K562 (cell line): Measurements from ENCODE around the gene HECW1. TPM values are rescaled to one million over a fixed set of nuclear protein-coding genes. Genes with fewer than 3 reads are reported as not detected.
A peak's percentile ranks its signal among the peaks of the same experiment; 100 is the strongest.

Source experiments
- ETV6 ChIP-seq, 3 experiments: fragments of 150-350 bp in 1 of 3; sonication (generic) in 1 of 3; formaldehyde crosslinking in 1 of 3; IDR thresholded peaks; 2 replicates each; pipeline versions ENCODE4 v1.6.1 to v1.8.0; 2014 to 2022; ENCODE audit warnings: borderline replicate concordance in 2 of 3, low read depth in 2 of 3, antibody characterized with exemption in 1 of 3, low read length in 1 of 3, mild to moderate bottlenecking in 1 of 3, missing genetic modification reagents in 1 of 3
- FOXJ3 ChIP-seq: sonication (generic); formaldehyde crosslinking; IDR thresholded peaks from 2 replicates; pipeline ENCODE4 v1.4.0; 2020; ENCODE audit warnings: mild to moderate bottlenecking, missing genetic modification reagents
- LARP7 ChIP-seq: fragments of 450-650 bp; IDR thresholded peaks from 2 replicates; pipeline ENCODE4 v1.6.1; 2016
- RCOR1 ChIP-seq, 2 experiments: IDR thresholded peaks; 2 replicates each; pipeline ENCODE4 v1.6.1; 2012; ENCODE audit warnings: low read depth in 2 of 2, low read length in 2 of 2, borderline replicate concordance in 1 of 2, improper control_type of control experiment in 1 of 2
- SMC3 ChIP-seq: conservative IDR thresholded peaks from 2 replicates; pipeline ENCODE4 v1.6.1; 2011; ENCODE audit warnings: low read depth, low read length, improper control_type of control experiment; ENCODE audit not compliant: insufficient read depth
- ZEB2 ChIP-seq: fragments of 450-650 bp; IDR thresholded peaks from 2 replicates; pipeline ENCODE4 v1.6.1; 2016
- ZNF41 ChIP-seq: fragments of 250-450 bp; sonication (Bioruptor Pico); conservative IDR thresholded peaks from 2 replicates; pipeline ENCODE4 v1.4.0; 2020; ENCODE audit warnings: mild to moderate bottlenecking
- polyA plus RNA-seq, 8 experiments: library from polyadenylated mRNA; depleted of rRNA in 4 of 8; stranded (reverse) in 5 of 8; unstranded in 3 of 8; fragments of >200 nt; fragmentation: Nextera tagmentation in 2 of 8; fragmentation: Illumina TruSeq in 1 of 8; extraction: Ambion mirVana in 2 of 8; extraction: Trizol in 1 of 8; gene quantifications; 2 replicates each; pipeline versions ENCODE4 v1.2.1 to v1.2.3, GENCODE V29; 2011 to 2014; ENCODE audit warnings: inconsistent platforms in 1 of 8, missing spikeins in 1 of 8
- total RNA-seq, 7 experiments: library from RNA; depleted of rRNA in 6 of 7; stranded (reverse); fragments of >200 nt in 6 of 7; fragmentation: Illumina TruSeq in 2 of 7; extraction: Trizol in 2 of 7; gene quantifications; 2 replicates each; pipeline versions ENCODE4 v1.2.1 to v1.2.3, GENCODE V29; 2011 to 2021; ENCODE audit warnings: low replicate concordance in 1 of 7
- TF ChIP-seq, protein P1 (sequence below): fragments of 450-650 bp; IDR thresholded peaks from 2 replicates; pipeline ENCODE4 v1.6.1; 2016; ENCODE audit warnings: mild to moderate bottlenecking
- TF ChIP-seq, protein P2 (sequence below): IDR thresholded peaks from 2 replicates; pipeline ENCODE4 v1.6.1; 2011; ENCODE audit warnings: borderline replicate concordance, low read depth, mild to moderate bottlenecking, moderate library complexity, low read length; ENCODE audit not compliant: insufficient read depth, poor library complexity, severe bottlenecking
- TF ChIP-seq, protein P3 (sequence below): fragments of 450-650 bp; IDR thresholded peaks from 2 replicates; pipeline ENCODE4 v1.6.1; 2018; ENCODE audit not compliant: partially characterized antibody

Gene HECW1
- total and polyA plus RNA-seq, 9 of the 15 experiments (the other 6 are each of a cell fraction or from before 2014, with no cell fraction given) = 0.07 to 0.31 (median 0.13) TPM; not detected in 4

DNA sequence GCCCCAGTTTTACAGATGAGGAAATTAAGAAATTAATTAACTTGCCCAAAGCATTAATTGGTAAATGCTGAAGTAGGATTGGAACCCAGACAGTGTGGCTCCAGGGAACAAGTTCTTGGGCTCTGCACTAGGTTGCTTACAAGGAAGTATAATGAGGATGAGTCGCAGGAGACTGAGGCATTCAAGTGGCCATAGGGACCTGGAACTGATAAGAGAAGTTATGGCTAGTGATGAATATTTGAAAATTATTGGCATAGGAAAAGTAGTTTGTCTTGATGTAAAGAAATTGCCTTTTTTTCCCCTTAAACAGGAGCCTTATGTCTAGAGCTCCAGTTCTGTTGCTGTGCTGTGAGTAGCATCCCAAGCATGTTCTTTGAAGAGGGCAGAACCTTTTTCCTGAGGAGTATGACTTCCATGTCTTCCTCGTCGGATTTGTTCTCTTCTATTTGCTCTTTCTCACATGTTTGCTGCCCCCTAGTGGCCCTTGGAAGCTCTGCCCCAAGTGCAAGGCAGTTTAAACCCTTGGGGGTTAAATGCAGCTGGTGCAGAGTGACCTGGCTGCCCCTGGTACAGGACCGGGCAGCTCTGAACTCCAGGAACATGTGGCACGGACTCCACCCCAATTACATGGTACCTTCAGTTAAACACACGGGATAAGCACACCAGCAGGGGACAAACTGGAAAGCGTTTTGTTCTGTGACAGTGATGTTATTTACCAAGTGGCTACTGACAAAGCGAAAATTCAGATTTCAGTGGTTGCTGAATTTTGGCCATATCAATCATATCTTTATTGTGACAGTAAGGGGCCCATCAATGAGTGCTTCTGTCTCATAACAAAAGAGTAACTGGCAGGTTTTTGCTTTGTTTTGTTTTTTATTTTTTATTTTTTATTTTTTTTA, 148.8 kb downstream of the HECW1 start (continued):
- TF ChIP-seq, protein P1, sequence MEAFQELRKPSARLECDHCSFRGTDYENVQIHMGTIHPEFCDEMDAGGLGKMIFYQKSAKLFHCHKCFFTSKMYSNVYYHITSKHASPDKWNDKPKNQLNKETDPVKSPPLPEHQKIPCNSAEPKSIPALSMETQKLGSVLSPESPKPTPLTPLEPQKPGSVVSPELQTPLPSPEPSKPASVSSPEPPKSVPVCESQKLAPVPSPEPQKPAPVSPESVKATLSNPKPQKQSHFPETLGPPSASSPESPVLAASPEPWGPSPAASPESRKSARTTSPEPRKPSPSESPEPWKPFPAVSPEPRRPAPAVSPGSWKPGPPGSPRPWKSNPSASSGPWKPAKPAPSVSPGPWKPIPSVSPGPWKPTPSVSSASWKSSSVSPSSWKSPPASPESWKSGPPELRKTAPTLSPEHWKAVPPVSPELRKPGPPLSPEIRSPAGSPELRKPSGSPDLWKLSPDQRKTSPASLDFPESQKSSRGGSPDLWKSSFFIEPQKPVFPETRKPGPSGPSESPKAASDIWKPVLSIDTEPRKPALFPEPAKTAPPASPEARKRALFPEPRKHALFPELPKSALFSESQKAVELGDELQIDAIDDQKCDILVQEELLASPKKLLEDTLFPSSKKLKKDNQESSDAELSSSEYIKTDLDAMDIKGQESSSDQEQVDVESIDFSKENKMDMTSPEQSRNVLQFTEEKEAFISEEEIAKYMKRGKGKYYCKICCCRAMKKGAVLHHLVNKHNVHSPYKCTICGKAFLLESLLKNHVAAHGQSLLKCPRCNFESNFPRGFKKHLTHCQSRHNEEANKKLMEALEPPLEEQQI = 0 out of 2 replicates have a peak, but pooled peaks have one; percentile 21
- TF ChIP-seq, protein P2, sequence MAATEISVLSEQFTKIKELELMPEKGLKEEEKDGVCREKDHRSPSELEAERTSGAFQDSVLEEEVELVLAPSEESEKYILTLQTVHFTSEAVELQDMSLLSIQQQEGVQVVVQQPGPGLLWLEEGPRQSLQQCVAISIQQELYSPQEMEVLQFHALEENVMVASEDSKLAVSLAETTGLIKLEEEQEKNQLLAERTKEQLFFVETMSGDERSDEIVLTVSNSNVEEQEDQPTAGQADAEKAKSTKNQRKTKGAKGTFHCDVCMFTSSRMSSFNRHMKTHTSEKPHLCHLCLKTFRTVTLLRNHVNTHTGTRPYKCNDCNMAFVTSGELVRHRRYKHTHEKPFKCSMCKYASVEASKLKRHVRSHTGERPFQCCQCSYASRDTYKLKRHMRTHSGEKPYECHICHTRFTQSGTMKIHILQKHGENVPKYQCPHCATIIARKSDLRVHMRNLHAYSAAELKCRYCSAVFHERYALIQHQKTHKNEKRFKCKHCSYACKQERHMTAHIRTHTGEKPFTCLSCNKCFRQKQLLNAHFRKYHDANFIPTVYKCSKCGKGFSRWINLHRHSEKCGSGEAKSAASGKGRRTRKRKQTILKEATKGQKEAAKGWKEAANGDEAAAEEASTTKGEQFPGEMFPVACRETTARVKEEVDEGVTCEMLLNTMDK = peak; percentile 29
- TF ChIP-seq ETV6 (IDR thresholded peaks at IDR 0.05; ENCODE audit: borderline replicate concordance in 1 of 2, low read depth in 2 of 2, low read length in 1 of 2) = no peak
- no peak for TF ChIP-seq ETV6 (CRISPR knock-in tag; IDR thresholded peaks at IDR 0.05; ENCODE audit: borderline replicate concordance)
- no peak for TF ChIP-seq FOXJ3 (CRISPR knock-in tag)
- TF ChIP-seq ZNF41 (CRISPR knock-in tag) = no peak
- no peak for TF ChIP-seq LARP7
- TF ChIP-seq RCOR1 (IDR thresholded peaks at IDR 0.05; ENCODE audit: borderline replicate concordance in 1 of 2, low read depth in 2 of 2, low read length in 2 of 2) = peak in 1 of 2 experiments; percentile 24; a peak in 1 of 4 replicates
- TF ChIP-seq, protein P3, sequence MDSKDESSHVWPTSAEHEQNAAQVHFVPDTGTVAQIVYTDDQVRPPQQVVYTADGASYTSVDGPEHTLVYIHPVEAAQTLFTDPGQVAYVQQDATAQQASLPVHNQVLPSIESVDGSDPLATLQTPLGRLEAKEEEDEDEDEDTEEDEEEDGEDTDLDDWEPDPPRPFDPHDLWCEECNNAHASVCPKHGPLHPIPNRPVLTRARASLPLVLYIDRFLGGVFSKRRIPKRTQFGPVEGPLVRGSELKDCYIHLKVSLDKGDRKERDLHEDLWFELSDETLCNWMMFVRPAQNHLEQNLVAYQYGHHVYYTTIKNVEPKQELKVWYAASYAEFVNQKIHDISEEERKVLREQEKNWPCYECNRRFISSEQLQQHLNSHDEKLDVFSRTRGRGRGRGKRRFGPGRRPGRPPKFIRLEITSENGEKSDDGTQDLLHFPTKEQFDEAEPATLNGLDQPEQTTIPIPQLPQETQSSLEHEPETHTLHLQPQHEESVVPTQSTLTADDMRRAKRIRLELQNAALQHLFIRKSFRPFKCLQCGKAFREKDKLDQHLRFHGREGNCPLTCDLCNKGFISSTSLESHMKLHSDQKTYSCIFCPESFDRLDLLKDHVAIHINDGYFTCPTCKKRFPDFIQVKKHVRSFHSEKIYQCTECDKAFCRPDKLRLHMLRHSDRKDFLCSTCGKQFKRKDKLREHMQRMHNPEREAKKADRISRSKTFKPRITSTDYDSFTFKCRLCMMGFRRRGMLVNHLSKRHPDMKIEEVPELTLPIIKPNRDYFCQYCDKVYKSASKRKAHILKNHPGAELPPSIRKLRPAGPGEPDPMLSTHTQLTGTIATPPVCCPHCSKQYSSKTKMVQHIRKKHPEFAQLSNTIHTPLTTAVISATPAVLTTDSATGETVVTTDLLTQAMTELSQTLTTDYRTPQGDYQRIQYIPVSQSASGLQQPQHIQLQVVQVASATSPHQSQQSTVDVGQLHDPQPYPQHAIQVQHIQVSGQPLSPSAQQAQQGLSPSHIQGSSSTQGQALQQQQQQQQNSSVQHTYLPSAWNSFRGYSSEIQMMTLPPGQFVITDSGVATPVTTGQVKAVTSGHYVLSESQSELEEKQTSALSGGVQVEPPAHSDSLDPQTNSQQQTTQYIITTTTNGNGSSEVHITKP = no peak
- TF ChIP-seq SMC3 = peak; percentile 79
- no peak for TF ChIP-seq ZEB2
